Lower leg skin (tissue), 3 donors: ENCODE data around the gene BCAR3.

Experiments used
- POLR2A ChIP-seq, 2 donors: fragments of 450-650 bp; IDR thresholded peaks; one replicate each; pipeline ENCODE4 v1.6.1; 2016 to 2017; ENCODE audit warnings: antibody characterized with exemption in 2 of 2, mild to moderate bottlenecking in 1 of 2, moderate library complexity in 1 of 2
- TF ChIP-seq, protein P1 (sequence below), 3 donors: fragments of 450-650 bp; IDR thresholded peaks; one replicate each; pipeline ENCODE4 v1.5.1; 2016; ENCODE audit warnings: antibody characterized with exemption in 3 of 3, mild to moderate bottlenecking in 3 of 3, moderate library complexity in 2 of 3

DNA sequence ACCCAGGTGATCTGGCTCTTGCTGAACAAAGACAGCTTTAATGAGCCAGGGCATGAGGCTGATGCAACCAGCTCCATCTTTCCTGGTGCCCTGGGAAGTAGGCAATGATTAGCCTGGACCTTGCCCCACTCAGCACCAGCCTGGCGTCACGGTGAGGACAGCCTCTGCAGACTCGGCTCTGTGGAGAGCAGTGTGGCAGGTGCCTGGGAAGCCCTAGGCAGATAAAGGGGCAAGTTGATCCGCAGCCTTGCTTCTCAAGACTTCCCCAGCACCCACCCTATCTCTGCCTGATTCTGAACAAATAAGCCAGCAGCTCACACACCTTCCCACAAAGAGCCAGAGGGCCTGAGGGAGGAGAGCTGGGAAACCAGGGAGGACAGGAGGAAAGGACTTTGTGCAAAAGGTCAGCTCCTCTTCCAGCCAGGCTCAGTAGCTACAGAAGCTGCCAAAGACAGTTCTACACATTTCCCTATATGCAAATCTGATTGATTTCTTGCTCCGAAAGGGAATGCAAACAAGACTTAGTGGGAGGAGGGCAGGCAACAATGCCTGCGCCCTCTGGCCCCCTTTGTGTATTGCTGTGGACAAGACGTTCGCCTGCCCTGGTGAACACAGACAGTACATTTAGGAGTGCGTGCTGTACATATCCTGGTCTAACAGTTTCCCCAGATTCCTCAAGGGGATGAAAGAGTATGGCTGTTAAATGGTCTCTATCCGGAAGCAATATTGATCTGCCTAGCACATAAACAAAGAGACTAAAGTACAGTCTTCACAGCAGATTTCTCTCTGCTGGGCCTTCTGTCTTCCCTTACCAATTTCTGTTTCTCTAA is 63.8 kb downstream of the BCAR3 start:
- TF ChIP-seq, protein P1, sequence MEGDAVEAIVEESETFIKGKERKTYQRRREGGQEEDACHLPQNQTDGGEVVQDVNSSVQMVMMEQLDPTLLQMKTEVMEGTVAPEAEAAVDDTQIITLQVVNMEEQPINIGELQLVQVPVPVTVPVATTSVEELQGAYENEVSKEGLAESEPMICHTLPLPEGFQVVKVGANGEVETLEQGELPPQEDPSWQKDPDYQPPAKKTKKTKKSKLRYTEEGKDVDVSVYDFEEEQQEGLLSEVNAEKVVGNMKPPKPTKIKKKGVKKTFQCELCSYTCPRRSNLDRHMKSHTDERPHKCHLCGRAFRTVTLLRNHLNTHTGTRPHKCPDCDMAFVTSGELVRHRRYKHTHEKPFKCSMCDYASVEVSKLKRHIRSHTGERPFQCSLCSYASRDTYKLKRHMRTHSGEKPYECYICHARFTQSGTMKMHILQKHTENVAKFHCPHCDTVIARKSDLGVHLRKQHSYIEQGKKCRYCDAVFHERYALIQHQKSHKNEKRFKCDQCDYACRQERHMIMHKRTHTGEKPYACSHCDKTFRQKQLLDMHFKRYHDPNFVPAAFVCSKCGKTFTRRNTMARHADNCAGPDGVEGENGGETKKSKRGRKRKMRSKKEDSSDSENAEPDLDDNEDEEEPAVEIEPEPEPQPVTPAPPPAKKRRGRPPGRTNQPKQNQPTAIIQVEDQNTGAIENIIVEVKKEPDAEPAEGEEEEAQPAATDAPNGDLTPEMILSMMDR (IDR thresholded peaks at IDR 0.05) = no peak
- no peak for TF ChIP-seq POLR2A (IDR thresholded peaks at IDR 0.05)
